GM18867 (cell line): ENCODE results near the gene IPO13.

Experiments used
- ATAC-seq: cut with Tn5 transposase; IDR thresholded peaks from one replicate; pipeline ENCODE4 v1.9.1; 2021; ENCODE audit warnings: mild to moderate bottlenecking, moderate library complexity; ENCODE audit not compliant: unreplicated experiment

Gene IPO13

GRCh38 chr1:43947874-43948437 is 1.2 kb downstream of the IPO13 start:
- no peak for ATAC-seq

GRCh38 chr1:43949678-43950077 is 2.9 kb downstream of the IPO13 start:
- no peak for ATAC-seq

GRCh38 chr1:43951021-43951985 is 4.6 kb downstream of the IPO13 start:
- no peak for ATAC-seq

GRCh38 chr1:43952731-43953346 is 6.1 kb downstream of the IPO13 start:
- ATAC-seq = no peak

GRCh38 chr1:43953361-43953760 is 6.6 kb downstream of the IPO13 start:
- ATAC-seq = no peak

GRCh38 chr1:43954036-43954435 is 7.3 kb downstream of the IPO13 start:
- ATAC-seq = no peak

GRCh38 chr1:43956234-43956633 is 9.5 kb downstream of the IPO13 start:
- ATAC-seq = no peak

GRCh38 chr1:43957407-43958040 is 10.8 kb downstream of the IPO13 start:
- ATAC-seq = no peak

GRCh38 chr1:43958351-43959255 is 11.9 kb downstream of the IPO13 start:
- no peak for ATAC-seq

GRCh38 chr1:43960798-43961197 is 14.0 kb downstream of the IPO13 start:
- no peak for ATAC-seq

- no peak for ATAC-seq
Measured at GRCh38 chr1:43961692-43962091, 14.9 kb downstream of the IPO13 start.

- ATAC-seq = no peak
Measured at GRCh38 chr1:43962324-43962723, 15.6 kb downstream of the IPO13 start.

GRCh38 chr1:43963006-43963405 is 16.3 kb downstream of the IPO13 start:
- no peak for ATAC-seq

- no peak for ATAC-seq
Measured at GRCh38 chr1:43963890-43964289, 17.1 kb downstream of the IPO13 start.

GRCh38 chr1:43965316-43965715 is 18.6 kb downstream of the IPO13 start:
- ATAC-seq = no peak

- no peak for ATAC-seq
Measured at GRCh38 chr1:43968348-43968948, 21.7 kb downstream of the IPO13 start.

- peak; percentile 3 for ATAC-seq
Measured at GRCh38 chr1:43969416-43969745, 22.6 kb downstream of the IPO13 start.

- peak; percentile 77 for ATAC-seq
Measured at GRCh38 chr1:43969746-43970466, 23.2 kb downstream of the IPO13 start, which contains the start of gene DPH2. Gene DPH2, plus strand, starts transcription at chr1:43970010. Its CDS starts 166 bp downstream, at chr1:43970176.

GRCh38 chr1:43970502-43970901 is 23.8 kb downstream of the IPO13 start:
- ATAC-seq = no peak
